IPS-15b (cell line): ENCODE results near the gene NFIB.

ENCODE experiments used
- H3K27me3 ChIP-seq: one replicate; pipeline ENCODE4 v1.6.1; 2013; ENCODE audit warnings: low read length; ENCODE audit not compliant: control insufficient read depth, insufficient read depth
- H3K36me3 ChIP-seq: one replicate; pipeline ENCODE4 v1.6.1; 2013; ENCODE audit warnings: low read length; ENCODE audit not compliant: control insufficient read depth, insufficient read depth
- H3K4me1 ChIP-seq: one replicate; pipeline ENCODE4 v1.6.1; 2013; ENCODE audit warnings: mild to moderate bottlenecking, low read length; ENCODE audit not compliant: control insufficient read depth, insufficient read depth
- H3K4me3 ChIP-seq: one replicate; pipeline ENCODE4 v1.5.1; 2013; ENCODE audit warnings: low read depth, low read length
- H3K9ac ChIP-seq: one replicate; pipeline ENCODE4 v1.6.1; 2013; ENCODE audit warnings: low read depth, mild to moderate bottlenecking, low read length
- H3K9me3 ChIP-seq: one replicate; pipeline ENCODE4 v1.6.1; 2013; ENCODE audit warnings: mild to moderate bottlenecking, low read length; ENCODE audit not compliant: control insufficient read depth, insufficient read depth

The NFIB gene

GRCh38 chr9:14092344-14092743 is 221.6 kb downstream of the NFIB start:
- H3K27me3 ChIP-seq, result no peaks in the 10 kb centered on the region
- H3K36me3 ChIP-seq, result no peaks in the 10 kb centered on the region
- H3K9me3 ChIP-seq, result no peaks in the 10 kb centered on the region
- peaks cover 10% of the 10 kb centered on the region for H3K4me1 ChIP-seq
- no peak overlapping the region for H3K9ac ChIP-seq
- no peak overlapping the region for H3K4me3 ChIP-seq

- H3K27me3 ChIP-seq, result no peaks in the 10 kb centered on the region
- no peak overlapping the region for H3K9ac ChIP-seq
Measured at GRCh38 chr9:14089051-14089803, 224.7 kb downstream of the NFIB start.

GRCh38 chr9:14087576-14087975 is 226.4 kb downstream of the NFIB start:
- Histone ChIP-seq H3K4me1 (no peaks in the 10 kb centered on the region), H3K27me3 (no peaks in the 10 kb centered on the region), H3K36me3 (no peaks in the 10 kb centered on the region), H3K4me3 (no peak overlapping the region), H3K9ac (no peak overlapping the region), H3K9me3 (no peaks in the 10 kb centered on the region)

More at GRCh38 chr9:14089051-14089803, 224.7 kb downstream of the NFIB start:
- no peaks in the 10 kb centered on the region for H3K36me3 ChIP-seq
- no peaks in the 10 kb centered on the region for H3K9me3 ChIP-seq
- H3K4me3 ChIP-seq, result no peak overlapping the region
- H3K4me1 ChIP-seq, result no peaks in the 10 kb centered on the region

DNA sequence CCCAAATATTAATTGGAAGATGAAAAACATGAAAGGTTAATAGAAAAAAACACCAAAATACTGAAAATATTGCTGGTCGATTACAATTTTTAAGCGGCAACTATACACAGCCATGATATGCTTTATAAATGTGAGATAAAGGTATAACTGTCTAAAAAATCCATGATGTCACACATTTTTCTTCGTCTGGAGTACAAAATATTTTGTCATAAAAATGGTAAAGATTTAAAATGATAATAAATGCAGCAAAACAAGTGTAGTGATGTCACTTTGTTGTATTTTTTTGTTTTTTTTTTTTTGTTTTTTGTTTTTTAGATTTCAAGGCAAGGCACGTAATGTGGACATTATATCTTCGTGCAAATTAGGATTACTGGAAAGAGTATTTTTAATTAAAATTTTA is 227.4 kb downstream of the NFIB start:
- no peaks in the 10 kb centered on the region for H3K36me3 ChIP-seq
- H3K9me3 ChIP-seq, result no peaks in the 10 kb centered on the region
- H3K4me3 ChIP-seq, result no peak overlapping the region
- H3K9ac ChIP-seq, result no peak overlapping the region
- H3K4me1 ChIP-seq, result no peaks in the 10 kb centered on the region
- H3K27me3 ChIP-seq, result no peaks in the 10 kb centered on the region

DNA sequence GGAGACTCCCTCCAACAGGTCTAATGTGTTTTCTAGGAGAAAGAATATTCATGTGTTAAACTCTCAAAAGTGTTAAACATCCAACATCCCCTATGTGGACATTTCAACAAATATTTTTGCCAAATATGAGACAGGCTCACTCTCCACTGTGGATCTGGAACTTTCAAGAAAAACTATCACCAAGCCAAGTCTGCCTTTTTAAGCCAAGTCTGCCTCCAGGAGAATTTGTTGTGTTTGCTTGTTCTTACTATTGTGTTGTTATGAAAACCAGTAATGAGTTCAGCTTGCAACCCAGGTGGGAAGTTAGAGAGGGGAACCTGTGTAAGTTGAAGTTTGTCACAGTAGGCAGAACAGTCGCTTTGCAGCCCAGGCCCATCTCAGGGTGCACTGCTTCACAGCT is 228.1 kb downstream of the NFIB start:
- no peak overlapping the region for H3K9ac ChIP-seq
- no peaks in the 10 kb centered on the region for H3K9me3 ChIP-seq
- H3K27me3 ChIP-seq, result no peaks in the 10 kb centered on the region
- H3K36me3 ChIP-seq, result no peaks in the 10 kb centered on the region
- no peaks in the 10 kb centered on the region for H3K4me1 ChIP-seq
- H3K4me3 ChIP-seq, result no peak overlapping the region

GRCh38 chr9:14084867-14085266 is 229.1 kb downstream of the NFIB start:
- H3K4me3 ChIP-seq, result no peak overlapping the region
- H3K27me3 ChIP-seq, result no peaks in the 10 kb centered on the region
- H3K36me3 ChIP-seq, result no peaks in the 10 kb centered on the region
- H3K9ac ChIP-seq, result no peak overlapping the region
- H3K9me3 ChIP-seq, result no peaks in the 10 kb centered on the region
- no peaks in the 10 kb centered on the region for H3K4me1 ChIP-seq

DNA sequence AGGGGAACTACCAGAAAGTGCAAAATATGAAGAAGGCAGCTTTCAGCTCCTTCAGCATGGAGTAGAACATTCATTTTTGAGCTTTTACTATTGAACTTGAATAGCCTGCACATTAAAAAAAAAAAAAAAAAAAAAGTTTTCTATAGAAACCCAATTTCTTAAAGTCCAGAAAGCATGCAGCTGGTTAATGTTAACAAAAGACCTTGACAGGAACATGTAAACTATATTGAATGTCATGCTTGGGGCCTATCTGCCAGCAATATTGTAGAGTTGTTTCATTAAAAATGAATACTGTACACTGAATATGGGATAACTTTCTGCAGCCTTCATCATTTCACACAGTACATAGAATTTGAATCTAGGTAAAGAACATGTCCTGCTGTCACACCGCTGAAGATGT is 230.6 kb downstream of the NFIB start:
- H3K9ac ChIP-seq, result no peak overlapping the region
- H3K4me1 ChIP-seq, result no peaks in the 10 kb centered on the region
- no peaks in the 10 kb centered on the region for H3K27me3 ChIP-seq
- H3K9me3 ChIP-seq, result no peaks in the 10 kb centered on the region
- H3K36me3 ChIP-seq, result no peaks in the 10 kb centered on the region
- H3K4me3 ChIP-seq, result no peak overlapping the region

- Histone ChIP-seq H3K36me3 (no peaks in the 10 kb centered on the region), H3K9me3 (no peaks in the 10 kb centered on the region), H3K4me1 (no peaks in the 10 kb centered on the region), H3K4me3 (no peak overlapping the region), H3K27me3 (no peaks in the 10 kb centered on the region), H3K9ac (no peak overlapping the region)
Measured at GRCh38 chr9:14082732-14083131, 231.2 kb downstream of the NFIB start.

GRCh38 chr9:14081745-14082144 is 232.2 kb downstream of the NFIB start:
- no peak overlapping the region for H3K9ac ChIP-seq
- no peaks in the 10 kb centered on the region for H3K27me3 ChIP-seq
- H3K36me3 ChIP-seq, result no peaks in the 10 kb centered on the region
- H3K4me1 ChIP-seq, result no peaks in the 10 kb centered on the region
- no peaks in the 10 kb centered on the region for H3K9me3 ChIP-seq
- no peak overlapping the region for H3K4me3 ChIP-seq

GRCh38 chr9:14080959-14081542 is 232.9 kb downstream of the NFIB start:
- Histone ChIP-seq H3K4me1 (no peaks in the 10 kb centered on the region), H3K9ac (no peak overlapping the region), H3K27me3 (no peaks in the 10 kb centered on the region), H3K36me3 (no peaks in the 10 kb centered on the region), H3K9me3 (no peaks in the 10 kb centered on the region), H3K4me3 (no peak overlapping the region)

GRCh38 chr9:14079440-14079839 is 234.5 kb downstream of the NFIB start:
- Histone ChIP-seq H3K9ac (no peak overlapping the region), H3K27me3 (no peaks in the 10 kb centered on the region), H3K4me3 (no peak overlapping the region), H3K36me3 (no peaks in the 10 kb centered on the region), H3K4me1 (no peaks in the 10 kb centered on the region), H3K9me3 (no peaks in the 10 kb centered on the region)

DNA sequence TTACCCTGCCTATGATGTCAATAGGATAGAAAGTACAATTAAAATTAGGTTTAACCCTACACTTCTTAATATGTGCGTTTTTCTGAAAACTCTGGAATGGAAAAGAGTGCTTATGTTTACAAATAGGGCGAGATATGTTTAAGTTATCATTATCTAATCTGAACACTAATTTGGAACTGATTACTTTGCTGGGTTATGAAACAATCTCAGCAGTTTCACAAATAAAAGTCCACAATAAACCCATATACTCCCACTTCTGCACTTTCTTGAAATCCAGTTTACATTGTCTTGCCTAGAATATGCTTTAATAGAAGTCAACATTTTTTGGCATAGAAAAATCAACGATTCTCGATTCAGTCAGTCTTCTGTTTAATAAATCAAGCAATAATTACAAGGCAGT is 236.3 kb downstream of the NFIB start:
- no peak overlapping the region for H3K9ac ChIP-seq
- no peak overlapping the region for H3K4me3 ChIP-seq
- no peaks in the 10 kb centered on the region for H3K9me3 ChIP-seq
- H3K36me3 ChIP-seq, result no peaks in the 10 kb centered on the region
- H3K27me3 ChIP-seq, result no peaks in the 10 kb centered on the region
- H3K4me1 ChIP-seq, result no peaks in the 10 kb centered on the region
